OCI-LY1 (cell line): ENCODE data around the gene LAMTOR5.

Experiments used
- H2AFZ ChIP-seq: fragments of 200-600 bp; sonication (generic), shearing (Covaris generic); 2 replicates; pipeline ENCODE4 v1.6.0; 2014; ENCODE audit warnings: antibody characterized with exemption, mild to moderate bottlenecking, low read length
- H3F3A ChIP-seq: fragments of 200-600 bp; sonication (generic), shearing (Covaris generic); 2 replicates; pipeline ENCODE4 v1.6.0; 2014; ENCODE audit warnings: mild to moderate bottlenecking, antibody characterized with exemption, low read length, moderate library complexity; ENCODE audit not compliant: insufficient read depth
- H3K27ac ChIP-seq: fragments of 200-600 bp; sonication (generic); 2 replicates; pipeline ENCODE4 v1.5.1; 2014; ENCODE audit warnings: low read length, mixed run types, mild to moderate bottlenecking, low read depth; ENCODE audit not compliant: poor library complexity, severe bottlenecking
- H3K27me3 ChIP-seq: fragments of 200-600 bp; sonication (generic); 2 replicates; pipeline ENCODE4 v1.6.0; 2014; ENCODE audit warnings: antibody characterized with exemption, mild to moderate bottlenecking, low read length, moderate library complexity; ENCODE audit not compliant: insufficient read depth
- H3K36me3 ChIP-seq: fragments of 200-600 bp; sonication (generic); 2 replicates; pipeline ENCODE4 v1.6.1; 2014; ENCODE audit warnings: mild to moderate bottlenecking, antibody characterized with exemption, low read length, moderate library complexity, mixed read lengths; ENCODE audit not compliant: insufficient read depth
- H3K4me1 ChIP-seq: fragments of 200-600 bp; sonication (generic); 2 replicates; pipeline ENCODE4 v1.5.1; 2014; ENCODE audit warnings: mild to moderate bottlenecking, low read length, moderate library complexity; ENCODE audit not compliant: insufficient read depth, severe bottlenecking
- H3K4me2 ChIP-seq: fragments of 200-600 bp; sonication (generic), shearing (Covaris generic); 2 replicates; pipeline ENCODE4 v1.6.1; 2014; ENCODE audit warnings: low read length
- H3K4me3 ChIP-seq: fragments of 200-600 bp; sonication (generic); 2 replicates; pipeline ENCODE4 v1.5.1; 2014; ENCODE audit warnings: low read length, low read depth, mild to moderate bottlenecking, mixed read lengths; ENCODE audit not compliant: poor library complexity, severe bottlenecking
- H3K79me2 ChIP-seq: fragments of 200-600 bp; shearing (Covaris generic); 2 replicates; pipeline ENCODE4 v1.6.1; 2016; ENCODE audit warnings: mixed run types, low read length, mixed read lengths; ENCODE audit not compliant: insufficient read depth
- H3K9ac ChIP-seq: fragments of 200-600 bp; sonication (generic), shearing (Covaris generic); 2 replicates; pipeline ENCODE4 v1.6.1; 2014; ENCODE audit warnings: mild to moderate bottlenecking, low read length, mixed read lengths
- H3K9me2 ChIP-seq: fragments of 200-600 bp; sonication (generic), shearing (Covaris generic); 2 replicates; pipeline ENCODE4 v1.6.1; 2014; ENCODE audit warnings: low read depth, mild to moderate bottlenecking, low read length, mixed read lengths
- H3K9me3 ChIP-seq: fragments of 200-600 bp; shearing (Covaris generic); 2 replicates; pipeline ENCODE4 v1.6.1; 2014; ENCODE audit warnings: low read length, mixed read lengths
- H4K20me1 ChIP-seq: fragments of 200-600 bp; sonication (generic), shearing (Covaris generic); 2 replicates; pipeline ENCODE4 v1.6.0; 2016; ENCODE audit warnings: mild to moderate bottlenecking, low read length; ENCODE audit not compliant: insufficient read depth
- EZH2 ChIP-seq: fragments of 200-600 bp; sonication (generic), shearing (Covaris generic); IDR thresholded peaks from 2 replicates; pipeline ENCODE4 v1.8.0; 2017; ENCODE audit warnings: borderline replicate concordance, mixed run types, mild to moderate bottlenecking, antibody characterized with exemption, low read length, moderate library complexity, mixed read lengths
- TF ChIP-seq, protein P1 (sequence below): fragments of 200-600 bp; sonication (generic), shearing (Covaris generic); IDR thresholded peaks from 2 replicates; pipeline ENCODE4 v1.5.1; 2017; ENCODE audit warnings: mild to moderate bottlenecking, antibody characterized with exemption, low read length, moderate library complexity, mixed read lengths

LAMTOR5 gene

DNA sequence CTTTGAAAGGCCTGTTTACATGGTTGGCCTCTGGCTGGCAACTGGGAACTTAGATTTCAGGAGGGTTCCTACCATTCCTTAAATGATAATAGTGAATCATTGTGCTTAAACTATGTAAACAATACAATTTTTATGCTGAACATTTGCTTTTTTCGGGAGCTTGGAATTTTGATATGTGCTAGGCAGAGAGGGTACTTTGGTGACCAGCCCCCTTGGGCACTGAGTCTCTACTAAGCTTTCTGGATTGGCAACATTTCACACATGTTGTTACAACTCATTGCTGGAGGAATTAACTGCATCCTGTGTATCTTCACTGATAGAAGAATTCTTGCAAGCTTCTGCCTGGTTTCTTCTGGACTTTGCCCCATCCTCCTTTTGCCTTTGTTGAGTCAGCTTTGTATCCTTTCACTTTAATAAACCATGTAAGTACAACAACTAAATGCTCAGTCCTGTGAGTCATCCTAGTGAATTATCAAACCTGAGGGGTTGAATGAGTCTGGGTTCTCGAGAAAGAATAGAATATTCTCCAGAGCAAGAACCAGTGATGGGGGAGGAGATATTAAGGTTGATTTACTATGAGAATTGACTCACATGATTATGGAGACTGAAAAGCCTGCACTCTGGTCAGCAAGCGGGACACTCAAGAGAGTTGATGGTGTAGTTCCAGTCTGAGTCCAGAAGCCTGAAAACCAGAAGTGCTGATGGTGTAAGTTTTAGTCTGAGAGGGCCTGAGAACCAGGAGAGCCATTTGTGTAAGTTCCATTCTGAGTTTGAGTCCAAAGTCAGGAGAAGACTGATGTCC is 13.6 kb downstream of the LAMTOR5 start:
- H3K27ac ChIP-seq, result no peak overlapping the region

DNA sequence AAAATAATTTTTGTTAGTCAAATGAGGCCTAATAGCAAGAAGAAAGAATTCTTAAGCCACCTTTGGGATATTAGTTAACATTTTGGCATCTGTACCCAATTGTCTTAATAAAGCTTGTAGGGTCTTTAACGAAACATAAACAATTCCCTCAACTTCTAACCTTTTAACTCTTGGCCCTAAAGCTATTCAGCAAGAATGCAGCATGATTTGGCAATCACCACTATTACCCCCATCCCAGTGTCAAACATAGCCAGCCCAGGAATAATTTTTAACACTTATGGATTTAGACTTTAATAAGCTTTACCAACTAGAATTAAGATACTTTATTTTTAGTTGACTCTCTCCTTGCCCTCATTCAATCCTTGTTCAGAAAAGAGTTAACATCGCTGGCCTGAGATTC is 14.2 kb downstream of the LAMTOR5 start:
- Histone ChIP-seq H3K4me1 (peaks cover 27% of the 10 kb centered on the region), H3K4me3 (no peak overlapping the region), H3F3A (no peaks in the 10 kb centered on the region), H3K79me2 (no peaks in the 10 kb centered on the region), H3K9me2 (no peaks in the 10 kb centered on the region), H3K9ac (no peak overlapping the region), H3K9me3 (no peaks in the 10 kb centered on the region), H4K20me1 (no peaks in the 10 kb centered on the region), H3K36me3 (peaks cover 8% of the 10 kb centered on the region), H2AFZ (no peak overlapping the region), H3K27ac (no peak overlapping the region), H3K4me2 (no peak overlapping the region), H3K27me3 (no peaks in the 10 kb centered on the region)
- TF ChIP-seq, protein P1, sequence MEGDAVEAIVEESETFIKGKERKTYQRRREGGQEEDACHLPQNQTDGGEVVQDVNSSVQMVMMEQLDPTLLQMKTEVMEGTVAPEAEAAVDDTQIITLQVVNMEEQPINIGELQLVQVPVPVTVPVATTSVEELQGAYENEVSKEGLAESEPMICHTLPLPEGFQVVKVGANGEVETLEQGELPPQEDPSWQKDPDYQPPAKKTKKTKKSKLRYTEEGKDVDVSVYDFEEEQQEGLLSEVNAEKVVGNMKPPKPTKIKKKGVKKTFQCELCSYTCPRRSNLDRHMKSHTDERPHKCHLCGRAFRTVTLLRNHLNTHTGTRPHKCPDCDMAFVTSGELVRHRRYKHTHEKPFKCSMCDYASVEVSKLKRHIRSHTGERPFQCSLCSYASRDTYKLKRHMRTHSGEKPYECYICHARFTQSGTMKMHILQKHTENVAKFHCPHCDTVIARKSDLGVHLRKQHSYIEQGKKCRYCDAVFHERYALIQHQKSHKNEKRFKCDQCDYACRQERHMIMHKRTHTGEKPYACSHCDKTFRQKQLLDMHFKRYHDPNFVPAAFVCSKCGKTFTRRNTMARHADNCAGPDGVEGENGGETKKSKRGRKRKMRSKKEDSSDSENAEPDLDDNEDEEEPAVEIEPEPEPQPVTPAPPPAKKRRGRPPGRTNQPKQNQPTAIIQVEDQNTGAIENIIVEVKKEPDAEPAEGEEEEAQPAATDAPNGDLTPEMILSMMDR, result no peak
- TF ChIP-seq EZH2, result no peak

More for the DNA sequence above, 13.6 kb downstream of the LAMTOR5 start:
- H3K27me3 ChIP-seq, result no peaks in the 10 kb centered on the region
- no peaks in the 10 kb centered on the region for H3F3A ChIP-seq
- peaks cover 12% of the 10 kb centered on the region for H3K36me3 ChIP-seq
- H3K9me3 ChIP-seq, result no peaks in the 10 kb centered on the region
- H3K79me2 ChIP-seq, result no peaks in the 10 kb centered on the region
- TF ChIP-seq EZH2, result no peak
- TF ChIP-seq, protein P1, result no peak
- peaks cover 24% of the 10 kb centered on the region for H3K4me1 ChIP-seq
- H3K9ac ChIP-seq, result no peak overlapping the region
- no peaks in the 10 kb centered on the region for H3K9me2 ChIP-seq
- H4K20me1 ChIP-seq, result no peaks in the 10 kb centered on the region
- H3K4me3 ChIP-seq, result no peak overlapping the region
- no peak overlapping the region for H3K4me2 ChIP-seq
- no peak overlapping the region for H2AFZ ChIP-seq

DNA sequence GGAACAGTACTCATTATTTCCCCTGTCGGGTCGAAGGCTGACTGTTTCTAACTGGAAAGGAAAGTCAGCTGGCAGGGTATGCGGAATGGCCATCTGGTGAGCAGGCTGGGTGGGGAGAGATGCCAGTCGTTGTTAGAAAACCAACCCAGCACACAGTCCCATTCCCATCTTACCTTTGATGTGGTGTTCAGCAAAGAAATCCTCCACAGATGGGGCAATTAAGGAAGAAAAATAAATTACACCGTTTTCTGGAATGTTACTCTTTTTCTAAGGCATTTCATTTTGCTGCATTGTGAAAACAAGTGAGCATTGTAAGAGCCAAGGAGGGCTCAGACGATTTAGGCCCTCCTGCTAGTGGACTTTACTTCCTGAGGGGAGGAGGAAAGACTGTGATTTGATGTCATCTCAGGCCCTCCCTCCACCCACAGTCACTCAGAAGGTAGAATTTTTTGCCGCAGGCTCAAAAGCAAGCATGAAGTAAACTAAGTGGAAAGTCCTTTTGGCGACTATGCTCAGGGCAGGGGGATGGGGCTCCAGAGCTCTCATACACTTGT is 16.7 kb downstream of the LAMTOR5 start, which contains the start of gene SLC16A4:
Gene SLC16A4 (minus strand): TSS at position 335 of the 554 bp plus-strand sequence. CDS start 1,703 bp downstream, outside the sequence.
- Histone ChIP-seq H3K27ac (peak within 1 kb of the TSS; percentile 7), H3K4me2 (peak within 1 kb of the TSS; percentile 50), H3K79me2 (no peaks in the 10 kb centered on the region), H2AFZ (no peak within 1 kb of the TSS), H3K4me1 (peaks cover 46% of the 10 kb centered on the region), H3K36me3 (peaks cover 14% of the 10 kb centered on the region), H3K9ac (peak within 1 kb of the TSS; percentile 17; the same call in 1 of the 2 replicates), H4K20me1 (no peaks in the 10 kb centered on the region), H3K9me2 (no peaks in the 10 kb centered on the region), H3K27me3 (no peaks in the 10 kb centered on the region), H3K4me3 (peak within 1 kb of the TSS; percentile 44), H3F3A (no peaks in the 10 kb centered on the region), H3K9me3 (no peaks in the 10 kb centered on the region)
- TF ChIP-seq EZH2, result no peak
- TF ChIP-seq, protein P1, result no peak
